ENCODE measurements around the gene DCANP1.

DCANP1 gene

DNA sequence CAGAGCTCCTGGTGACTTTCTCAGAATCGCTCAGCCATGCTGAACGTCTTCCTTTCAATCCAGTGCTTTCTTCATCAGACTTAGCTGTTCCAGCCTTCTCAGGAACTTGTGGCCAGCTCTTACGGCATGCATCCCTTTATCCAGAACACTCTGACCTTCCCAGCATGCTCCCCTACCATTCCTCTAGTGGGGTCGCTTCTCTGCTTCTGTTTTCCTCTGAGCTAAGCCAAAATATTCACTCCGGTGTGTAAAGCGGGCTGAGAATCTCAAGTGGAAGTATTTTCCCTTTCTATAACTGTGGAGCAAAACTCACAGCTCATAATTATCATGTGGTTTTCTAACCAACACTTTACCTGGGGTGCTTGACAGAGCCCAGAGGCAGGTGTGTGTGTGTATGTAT is 6.2 kb downstream of the DCANP1 start:
- DNase-seq = no peak

- DNase-seq = no peak
Measured at GRCh38 chr5:135439231-135440205, 7.6 kb downstream of the DCANP1 start.

DNA sequence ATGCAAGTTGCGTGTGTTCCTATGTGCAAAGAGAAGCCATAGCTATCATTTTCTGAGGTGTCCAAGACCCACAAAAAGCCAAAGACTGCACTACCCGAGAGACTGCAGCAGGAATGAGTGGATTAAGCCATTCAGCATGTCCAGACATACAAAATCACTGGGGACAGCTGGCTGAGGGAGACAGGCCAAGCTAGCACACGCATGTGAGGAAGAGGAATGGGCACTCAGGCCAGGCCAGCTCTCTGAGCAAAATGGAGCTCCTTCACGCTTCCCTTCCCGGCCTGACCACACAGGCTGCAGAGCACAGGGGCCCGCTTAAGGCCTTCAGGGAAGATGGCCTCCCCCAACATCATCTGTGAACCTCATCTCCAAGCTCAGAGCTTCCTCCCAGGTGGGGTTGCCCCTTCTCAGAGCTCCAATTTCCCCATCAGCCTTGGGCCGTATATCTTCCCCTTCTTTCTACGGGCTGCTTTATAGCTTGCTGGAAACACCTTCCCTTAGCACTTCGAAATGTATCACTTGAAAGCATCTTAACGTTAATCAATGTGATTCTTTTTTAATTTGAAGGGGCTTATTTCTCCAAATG is 8.4 kb downstream of the DCANP1 start:
- DNase-seq = no peak

- no peak for DNase-seq
Measured at GRCh38 chr5:135437796-135438560, 9.2 kb downstream of the DCANP1 start.

DNA sequence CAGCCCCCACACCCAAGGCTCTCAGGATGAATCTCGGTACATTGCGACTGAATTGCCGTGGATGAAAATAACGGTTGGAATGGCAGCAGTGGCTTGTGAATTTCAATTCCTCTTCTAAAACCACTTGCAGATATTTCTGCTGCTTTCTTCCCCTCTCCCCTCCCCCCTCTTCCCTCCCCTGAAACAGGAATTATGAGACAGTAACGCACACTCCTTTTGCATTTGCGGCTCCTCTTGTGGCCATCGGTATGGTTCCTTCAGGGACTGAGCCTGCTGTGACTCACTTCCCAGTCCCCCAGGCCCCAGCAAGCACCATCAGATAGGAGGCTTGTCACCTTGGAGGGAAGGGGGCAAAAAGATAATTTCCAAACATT is 9.7 kb downstream of the DCANP1 start:
- no peak for DNase-seq

GRCh38 chr5:135436951-135437418 is 10.2 kb downstream of the DCANP1 start:
- no peak for DNase-seq

DNA sequence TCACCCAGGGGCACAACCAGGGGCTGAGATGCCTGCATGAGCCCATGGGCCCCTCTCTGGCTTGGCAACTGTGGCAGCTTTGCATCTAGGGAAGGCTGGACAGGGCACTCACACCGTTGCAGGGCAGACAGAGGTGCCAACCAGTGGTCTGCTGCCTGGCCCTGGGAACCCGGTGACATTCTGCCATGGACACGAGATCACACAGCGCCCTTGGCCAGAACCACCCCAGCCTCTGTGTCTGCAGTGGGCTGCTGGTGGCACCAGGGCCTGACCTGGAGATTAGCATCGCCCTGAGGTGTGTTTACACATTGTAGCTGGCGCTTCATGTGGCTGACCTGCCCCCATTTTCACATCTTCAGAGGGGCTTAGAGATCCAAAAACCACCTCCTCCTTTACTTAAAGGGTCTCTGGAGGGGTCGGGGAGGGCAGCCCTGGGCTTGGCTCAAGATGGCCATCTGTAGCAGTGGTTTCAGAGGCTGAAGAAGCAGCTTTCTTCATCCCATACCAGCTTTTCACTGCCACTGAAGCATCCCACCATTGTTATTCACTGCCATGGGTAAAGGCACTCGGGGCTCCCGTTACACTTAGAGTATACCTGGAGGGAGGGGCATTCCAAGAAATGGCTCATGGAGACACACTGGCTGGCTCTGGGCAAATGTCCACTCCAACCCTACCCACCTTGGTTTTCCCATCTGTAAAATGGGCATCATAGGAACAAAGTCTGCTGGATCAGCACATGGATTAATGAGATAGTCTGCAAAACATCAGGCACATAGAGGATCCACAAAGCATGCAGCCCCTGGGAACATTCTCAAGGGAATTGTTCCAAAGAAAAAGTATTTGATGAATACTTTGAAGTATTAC is 11.4 kb downstream of the DCANP1 start:
- no peak for DNase-seq

GRCh38 chr5:135434591-135435466 is 12.3 kb downstream of the DCANP1 start:
- DNase-seq = no peak

DNA sequence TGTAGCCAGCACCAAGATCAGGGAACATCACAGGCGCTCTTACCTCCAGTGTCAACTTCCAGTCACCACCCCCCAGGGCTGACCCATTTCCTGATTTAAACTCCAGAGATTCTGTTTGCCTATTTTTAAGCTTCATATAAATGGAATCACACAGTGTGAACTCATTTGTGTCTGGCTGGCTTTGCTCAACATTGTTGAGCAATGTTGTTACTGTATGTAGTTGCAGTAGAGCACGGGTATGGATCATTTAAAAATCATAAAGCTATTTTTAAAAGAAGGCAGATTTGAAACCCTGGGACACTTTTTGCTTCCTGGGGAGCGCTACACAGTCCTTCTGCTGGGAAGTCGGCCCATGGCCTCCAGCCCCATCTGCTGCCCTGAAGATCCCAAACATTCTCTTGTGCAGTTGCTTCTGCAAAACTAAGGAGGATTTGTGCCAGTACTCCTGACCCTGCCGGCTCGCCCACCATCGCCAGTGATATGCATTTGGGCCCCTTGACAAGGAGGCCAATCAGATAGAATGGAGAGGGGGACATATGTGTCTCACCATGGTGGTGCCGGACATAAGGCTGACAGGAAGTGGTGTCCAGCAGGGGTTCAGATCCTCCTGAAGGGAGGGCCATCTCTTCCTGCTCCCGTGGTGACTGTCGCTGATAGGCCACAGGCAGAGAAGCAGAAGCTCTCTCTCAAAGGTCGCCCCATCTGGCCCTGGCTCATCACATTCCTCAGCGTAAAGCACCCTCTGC is 13.3 kb downstream of the DCANP1 start:
- DNase-seq = no peak

DNA sequence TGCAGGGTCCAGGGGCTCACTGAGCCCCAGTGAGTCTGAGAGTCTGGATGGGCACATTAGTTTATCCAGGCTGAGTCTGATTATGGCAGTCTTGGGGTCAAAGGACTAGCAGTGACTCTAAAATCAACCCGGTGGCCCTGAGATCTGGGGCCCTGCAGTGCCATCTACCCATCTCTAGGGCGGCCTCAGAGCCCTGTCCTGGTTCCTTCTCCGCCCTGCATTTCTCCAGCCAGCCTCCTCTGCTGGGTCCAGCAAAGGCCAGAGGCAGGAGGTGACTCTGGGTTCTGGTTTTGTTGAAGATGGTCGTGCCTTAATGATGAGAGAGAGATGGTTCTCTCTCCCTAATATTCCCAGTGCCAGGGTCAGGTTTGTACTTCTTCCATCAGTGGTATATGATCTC is 15.0 kb downstream of the DCANP1 start:
- no peak for DNase-seq

- no peak for DNase-seq
Measured at GRCh38 chr5:135430135-135430437, 17.1 kb downstream of the DCANP1 start.

- no peak for DNase-seq
Measured at GRCh38 chr5:135429301-135430134, 17.6 kb downstream of the DCANP1 start.

DNA sequence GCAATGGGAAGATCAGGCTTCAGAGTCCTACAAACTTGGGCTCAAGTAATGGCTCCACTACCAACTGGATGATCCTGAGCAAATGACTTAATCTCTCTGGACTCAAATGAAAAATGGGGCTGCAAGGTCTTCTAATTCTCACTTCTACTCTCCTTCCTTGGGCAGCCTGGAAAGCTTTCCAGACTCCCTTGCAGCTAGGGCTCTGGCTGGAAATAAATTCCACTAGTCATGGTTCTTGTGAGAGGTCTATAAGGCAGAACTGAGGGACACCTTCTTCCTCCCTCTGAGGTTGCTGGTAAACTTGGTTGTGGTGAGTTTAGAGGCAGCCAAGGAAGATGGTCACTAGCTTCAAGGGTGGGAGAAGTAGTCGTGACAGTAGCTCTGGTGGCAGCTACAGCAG is 18.6 kb downstream of the DCANP1 start:
- no peak for DNase-seq

- no peak for DNase-seq
Measured at GRCh38 chr5:135426102-135427082, 20.8 kb downstream of the DCANP1 start.

DNA sequence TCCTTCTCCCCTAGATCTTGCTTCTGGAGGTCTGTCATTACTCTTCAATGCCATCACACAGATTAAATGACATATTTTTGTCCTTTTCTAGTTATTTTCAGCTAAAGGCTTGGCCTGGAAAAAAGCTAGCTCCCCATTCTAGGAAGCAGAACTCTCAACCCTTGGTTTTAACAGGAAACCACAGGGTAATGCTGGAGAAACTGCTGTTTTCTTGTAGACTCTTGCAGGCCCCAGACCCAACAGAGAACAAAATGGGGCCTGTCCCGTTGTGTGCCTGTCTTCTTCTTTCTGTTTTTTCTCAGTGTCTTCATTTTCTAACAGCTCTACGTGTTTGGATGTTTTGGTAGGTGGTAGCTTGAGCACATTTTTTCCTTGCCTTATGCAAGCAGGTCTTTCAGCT is 21.5 kb downstream of the DCANP1 start:
- DNase-seq = no peak

DNA sequence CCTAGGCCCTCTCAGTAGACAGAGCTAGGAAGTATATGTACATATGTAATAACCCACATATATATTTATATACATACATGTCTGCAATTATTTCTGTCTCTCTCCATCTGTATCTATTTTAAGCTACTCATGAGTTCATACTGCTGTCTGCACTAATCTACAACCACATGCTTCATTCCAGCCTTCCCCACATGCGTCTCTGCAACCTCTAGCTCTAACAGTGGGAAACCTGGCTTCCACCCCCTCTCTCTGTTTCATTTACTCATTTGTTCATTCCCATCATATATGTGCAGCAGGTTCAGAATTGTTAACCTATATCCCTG is 23.3 kb downstream of the DCANP1 start:
- DNase-seq = no peak

GRCh38 chr5:135423146-135423845 is 23.9 kb downstream of the DCANP1 start:
- no peak for DNase-seq

- DNase-seq = no peak
Measured at GRCh38 chr5:135422419-135422818, 24.7 kb downstream of the DCANP1 start.
